Breast epithelium (tissue), 3 donors: ENCODE results near the gene CASK.

ENCODE experiments used
- CTCF ChIP-seq, 3 donors: fragments of 450-650 bp; IDR thresholded peaks; one replicate each; pipeline ENCODE4 v1.5.1; 2016 to 2017; ENCODE audit warnings: antibody characterized with exemption in 3 of 3, mild to moderate bottlenecking in 3 of 3, moderate library complexity in 3 of 3
- POLR2A ChIP-seq: fragments of 450-650 bp; IDR thresholded peaks from one replicate; pipeline ENCODE4 v1.6.1; 2016; ENCODE audit warnings: antibody characterized with exemption, mild to moderate bottlenecking, moderate library complexity

GRCh38 chrX:41686788-41687187, 236.6 kb downstream of the CASK start:
- TF ChIP-seq CTCF (IDR thresholded peaks at IDR 0.05) (no peak), POLR2A (no peak)
